Measurements from ENCODE around the gene TSHZ2. TPM values are rescaled to one million over a fixed set of nuclear protein-coding genes. Genes with fewer than 3 reads are reported as not detected.
"Not testable (repeated sequence)": the region's sequence is repeated elsewhere in the genome, so short reads cannot be mapped to it uniquely, and the experiment has no call there.

Gene TSHZ2
- total RNA-seq, 1 experiment from 2014 or later, result 4.1 TPM

- DNase-seq (ENCODE audit: low read depth); in situ Hi-C loops (cut with HindIII; ENCODE audit: low pct_unique_long_range_greater_than_20kb, low sequenced_read_pairs): not testable (repeated sequence)
Measured at GRCh38 chr20:53521421-53521820, 549.3 kb downstream of the TSHZ2 start.

DNA sequence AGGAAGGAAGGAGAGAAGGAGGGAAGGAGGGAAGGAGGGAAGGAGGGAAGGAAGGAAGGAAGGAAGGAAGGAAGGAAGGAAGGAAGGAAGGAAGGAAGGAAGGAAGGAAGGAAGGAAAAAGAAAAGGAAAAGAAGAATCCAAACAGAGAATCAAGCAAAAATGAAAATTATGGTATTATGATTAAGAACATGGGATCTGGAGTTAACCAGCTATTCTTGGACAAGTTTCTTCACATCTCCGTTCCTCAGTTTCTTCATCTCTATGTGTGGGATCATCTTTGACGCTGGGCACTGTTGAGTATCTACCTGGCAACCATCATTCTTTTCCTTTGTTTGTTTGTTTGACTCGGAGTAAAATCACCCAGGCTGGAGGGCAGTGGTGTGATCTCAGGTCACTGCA, 549.9 kb downstream of the TSHZ2 start:
- no peak for DNase-seq (ENCODE audit: low read depth)
- in situ Hi-C loops (cut with HindIII; ENCODE audit: low pct_unique_long_range_greater_than_20kb, low sequenced_read_pairs), result no loop called here

DNA sequence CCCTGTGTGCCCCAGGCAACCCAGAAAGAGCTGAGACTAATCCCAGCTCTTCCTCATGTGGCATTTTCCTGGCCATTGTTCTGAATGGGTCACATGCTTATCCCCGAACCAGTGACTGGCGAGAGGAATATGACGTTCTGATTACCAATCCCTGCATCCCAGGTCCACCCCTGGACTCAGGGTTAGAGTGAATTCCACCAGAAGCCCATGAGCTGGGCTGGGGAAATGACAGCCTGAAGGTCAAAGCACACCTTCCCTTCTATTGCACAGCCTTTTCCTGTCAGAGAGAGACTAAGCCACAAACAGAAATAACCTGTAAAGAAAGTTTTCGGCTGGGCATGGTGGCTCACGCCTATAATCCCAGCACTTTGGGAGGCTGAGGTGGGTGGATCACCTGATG, 550.5 kb downstream of the TSHZ2 start:
- in situ Hi-C loops (cut with HindIII; ENCODE audit: low pct_unique_long_range_greater_than_20kb, low sequenced_read_pairs), result no loop called here
- DNase-seq (ENCODE audit: low read depth), result no peak

GRCh38 chr20:53523615-53524014, 551.5 kb downstream of the TSHZ2 start:
- DNase-seq (ENCODE audit: low read depth); in situ Hi-C loops (cut with HindIII; ENCODE audit: low pct_unique_long_range_greater_than_20kb, low sequenced_read_pairs): not testable (repeated sequence)

GRCh38 chr20:53524589-53525312, 552.6 kb downstream of the TSHZ2 start:
- no peak for DNase-seq (ENCODE audit: low read depth)
- in situ Hi-C loops (cut with HindIII; ENCODE audit: low pct_unique_long_range_greater_than_20kb, low sequenced_read_pairs), result no loop called here

GRCh38 chr20:53527196-53527595, 555.0 kb downstream of the TSHZ2 start:
- no peak for DNase-seq (ENCODE audit: low read depth)
- in situ Hi-C loops (cut with HindIII; ENCODE audit: low pct_unique_long_range_greater_than_20kb, low sequenced_read_pairs), result no loop called here

DNA sequence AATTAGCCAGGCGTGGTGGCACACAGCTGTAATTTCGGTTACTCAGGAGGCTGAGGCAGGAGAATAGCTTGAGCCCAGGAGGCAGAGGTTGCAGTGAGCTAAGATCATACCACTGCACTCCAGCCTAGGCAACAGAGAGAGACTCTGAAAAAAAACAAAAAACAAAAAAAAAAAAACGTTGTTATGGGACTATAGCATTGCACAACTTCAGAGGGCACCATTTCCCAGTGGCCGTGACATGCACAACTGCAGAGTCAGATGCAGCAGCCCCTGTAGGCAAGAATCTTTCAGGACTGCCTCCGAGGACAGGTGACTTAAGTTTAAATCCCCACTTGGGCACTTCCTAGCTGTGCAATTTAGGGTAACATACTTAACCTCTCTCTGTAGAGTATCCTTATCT, 557.5 kb downstream of the TSHZ2 start:
- no peak for DNase-seq (ENCODE audit: low read depth)
- in situ Hi-C loops (cut with HindIII; ENCODE audit: low pct_unique_long_range_greater_than_20kb, low sequenced_read_pairs), result no loop called here

GRCh38 chr20:53530440-53530839, 558.3 kb downstream of the TSHZ2 start:
- in situ Hi-C loops (cut with HindIII; ENCODE audit: low pct_unique_long_range_greater_than_20kb, low sequenced_read_pairs), result no loop called here
- no peak for DNase-seq (ENCODE audit: low read depth)

GRCh38 chr20:53532654-53533312, 560.6 kb downstream of the TSHZ2 start:
- DNase-seq (ENCODE audit: low read depth); in situ Hi-C loops (cut with HindIII; ENCODE audit: low pct_unique_long_range_greater_than_20kb, low sequenced_read_pairs): not testable (repeated sequence)

GRCh38 chr20:53533500-53533899, 561.3 kb downstream of the TSHZ2 start:
- in situ Hi-C loops (cut with HindIII; ENCODE audit: low pct_unique_long_range_greater_than_20kb, low sequenced_read_pairs), result no loop called here

GRCh38 chr20:53534037-53534436, 561.9 kb downstream of the TSHZ2 start:
- in situ Hi-C loops (cut with HindIII; ENCODE audit: low pct_unique_long_range_greater_than_20kb, low sequenced_read_pairs), result no loop called here

More at GRCh38 chr20:53533500-53533899, 561.3 kb downstream of the TSHZ2 start:
- no peak for DNase-seq (ENCODE audit: low read depth)

GRCh38 chr20:53535878-53536277, 563.7 kb downstream of the TSHZ2 start:
- in situ Hi-C loops (cut with HindIII; ENCODE audit: low pct_unique_long_range_greater_than_20kb, low sequenced_read_pairs), result no loop called here

More at GRCh38 chr20:53534037-53534436, 561.9 kb downstream of the TSHZ2 start:
- DNase-seq (ENCODE audit: low read depth), result no peak

GRCh38 chr20:53536382-53536781, 564.2 kb downstream of the TSHZ2 start:
- in situ Hi-C loops (cut with HindIII; ENCODE audit: low pct_unique_long_range_greater_than_20kb, low sequenced_read_pairs); DNase-seq (ENCODE audit: low read depth): not testable (repeated sequence)

More at GRCh38 chr20:53535878-53536277, 563.7 kb downstream of the TSHZ2 start:
- no peak for DNase-seq (ENCODE audit: low read depth)

DNA sequence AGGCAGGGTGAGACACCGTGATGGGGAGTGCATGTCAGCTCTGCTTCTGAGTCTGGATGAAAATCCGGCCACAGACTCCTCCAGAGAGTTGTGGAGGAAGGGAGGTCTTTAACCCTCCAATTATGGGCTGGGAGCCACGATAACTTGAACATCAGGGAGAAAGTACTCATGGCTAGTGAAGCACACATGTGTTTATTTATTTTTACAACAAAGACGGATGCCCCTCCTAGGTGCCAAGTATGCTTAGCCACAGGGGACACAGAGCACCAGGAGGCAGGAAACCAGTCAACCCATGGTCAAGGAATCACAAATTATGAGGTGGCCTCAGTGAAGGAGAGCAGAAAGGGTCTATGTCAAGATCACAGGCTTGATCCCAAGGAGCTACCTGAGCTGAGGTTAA, 567.4 kb downstream of the TSHZ2 start:
- in situ Hi-C loops (cut with HindIII; ENCODE audit: low pct_unique_long_range_greater_than_20kb, low sequenced_read_pairs), result no loop called here
- peak; percentile 66 for DNase-seq (ENCODE audit: low read depth)

Measured in Caki2 (cell line).